Measurements from ENCODE around the gene MSMP.

GRCh38 chr9:35798658-35799374 is 44.7 kb upstream of the MSMP start:
- no peak for TF ChIP-seq CTCF (IDR thresholded peaks at IDR 0.05)
- TF ChIP-seq EZH2 (IDR thresholded peaks at IDR 0.05; ENCODE audit: borderline replicate concordance, insufficient read depth, low read depth, low read length, poor library complexity, severe bottlenecking) = no peak
